NCI-H1092 (cell line): ENCODE results near the gene RASA3.
"Not testable (repeated sequence)": the region's sequence is repeated elsewhere in the genome, so short reads cannot be mapped to it uniquely, and the experiment has no call there.

ENCODE experiments used
- DNase-seq: peaks from one replicate; lab custom pipeline; 2025; lab: John Stamatoyannopoulos, UW

Gene RASA3

DNA sequence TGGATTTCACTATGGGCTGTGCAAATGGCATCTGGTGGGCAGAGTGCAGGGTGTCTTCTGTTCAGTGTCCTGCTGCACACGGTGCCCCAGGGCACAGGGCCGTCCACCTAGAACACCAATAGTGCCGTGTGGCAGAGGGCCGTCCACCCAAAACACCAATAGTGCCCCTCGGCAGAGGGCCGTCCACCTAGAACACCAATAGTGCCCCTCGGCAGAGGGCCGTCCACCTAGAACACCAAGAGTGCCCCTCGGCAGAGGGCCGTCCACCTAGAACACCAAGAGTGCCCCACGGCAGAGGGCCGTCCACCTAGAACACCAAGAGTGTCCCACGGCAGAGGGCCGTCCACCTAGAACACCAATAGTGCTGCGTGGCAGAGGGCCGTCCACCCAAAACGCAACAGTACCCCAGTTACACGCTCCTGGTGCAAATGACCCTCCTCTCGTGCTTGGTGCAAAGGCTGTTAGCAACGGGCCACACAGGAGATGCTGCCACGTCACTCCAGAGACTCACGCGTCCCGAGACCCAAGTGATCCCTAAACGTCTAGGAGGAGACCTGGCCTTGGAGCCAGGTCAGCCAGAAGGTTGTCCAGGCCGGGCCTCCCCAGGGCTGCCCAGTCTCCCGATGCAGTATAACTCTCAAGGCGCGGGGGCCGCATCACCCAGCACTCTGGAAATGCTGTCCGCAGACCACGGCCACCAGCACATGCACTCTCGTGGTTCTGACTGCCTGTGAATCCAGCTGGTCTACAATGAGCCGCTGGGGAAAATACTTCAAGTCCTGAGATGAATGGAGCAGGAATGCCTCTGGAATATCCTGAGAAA lies 51.5 kb downstream of the RASA3 start:
- DNase-seq = no peak

DNA sequence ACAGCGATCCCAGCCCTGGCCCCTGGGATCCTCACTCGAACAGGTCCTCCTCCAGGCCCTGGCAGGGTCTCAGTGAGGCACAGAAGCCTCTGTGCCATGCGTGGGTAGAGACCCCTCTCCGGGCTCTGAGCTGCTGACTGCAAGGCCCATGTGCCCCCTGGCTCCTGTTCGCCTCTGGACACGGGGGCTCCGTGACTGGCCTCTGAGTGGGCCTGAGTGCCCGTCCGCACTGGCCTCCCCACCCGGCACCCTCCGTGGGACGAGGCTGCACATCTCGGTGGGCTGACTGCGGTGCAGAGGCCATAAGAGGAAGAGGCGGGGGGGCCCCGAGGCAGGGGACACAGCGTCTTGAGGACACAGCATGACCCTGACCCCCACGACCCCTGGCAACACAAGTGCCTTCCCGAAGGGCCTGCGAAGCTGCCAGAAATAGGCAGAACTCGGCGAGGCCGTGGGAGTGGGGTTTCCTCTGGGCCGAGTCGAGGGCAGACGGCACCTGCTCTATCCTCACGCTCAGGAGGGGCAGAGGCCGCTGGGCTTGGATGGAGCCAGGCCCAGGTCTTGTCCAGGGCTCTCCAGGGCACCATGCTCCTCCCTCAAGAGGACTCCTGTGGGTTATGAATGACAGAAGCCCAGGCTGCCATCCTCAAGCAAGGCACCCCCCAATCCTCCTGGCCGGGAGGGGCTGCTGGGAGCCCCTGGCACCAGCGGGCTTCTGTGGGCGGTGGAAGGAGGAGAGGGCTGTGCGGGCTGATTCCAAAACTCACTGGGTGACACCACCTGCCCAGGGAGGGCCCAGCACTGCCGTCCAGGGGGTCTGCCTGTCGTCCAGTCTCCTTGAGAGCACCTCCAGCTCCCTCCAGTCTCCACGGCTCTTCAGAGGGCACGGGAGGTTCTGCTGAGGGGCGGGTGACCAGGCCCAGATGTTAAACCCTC lies 52.6 kb downstream of the RASA3 start:
- no peak for DNase-seq

DNA sequence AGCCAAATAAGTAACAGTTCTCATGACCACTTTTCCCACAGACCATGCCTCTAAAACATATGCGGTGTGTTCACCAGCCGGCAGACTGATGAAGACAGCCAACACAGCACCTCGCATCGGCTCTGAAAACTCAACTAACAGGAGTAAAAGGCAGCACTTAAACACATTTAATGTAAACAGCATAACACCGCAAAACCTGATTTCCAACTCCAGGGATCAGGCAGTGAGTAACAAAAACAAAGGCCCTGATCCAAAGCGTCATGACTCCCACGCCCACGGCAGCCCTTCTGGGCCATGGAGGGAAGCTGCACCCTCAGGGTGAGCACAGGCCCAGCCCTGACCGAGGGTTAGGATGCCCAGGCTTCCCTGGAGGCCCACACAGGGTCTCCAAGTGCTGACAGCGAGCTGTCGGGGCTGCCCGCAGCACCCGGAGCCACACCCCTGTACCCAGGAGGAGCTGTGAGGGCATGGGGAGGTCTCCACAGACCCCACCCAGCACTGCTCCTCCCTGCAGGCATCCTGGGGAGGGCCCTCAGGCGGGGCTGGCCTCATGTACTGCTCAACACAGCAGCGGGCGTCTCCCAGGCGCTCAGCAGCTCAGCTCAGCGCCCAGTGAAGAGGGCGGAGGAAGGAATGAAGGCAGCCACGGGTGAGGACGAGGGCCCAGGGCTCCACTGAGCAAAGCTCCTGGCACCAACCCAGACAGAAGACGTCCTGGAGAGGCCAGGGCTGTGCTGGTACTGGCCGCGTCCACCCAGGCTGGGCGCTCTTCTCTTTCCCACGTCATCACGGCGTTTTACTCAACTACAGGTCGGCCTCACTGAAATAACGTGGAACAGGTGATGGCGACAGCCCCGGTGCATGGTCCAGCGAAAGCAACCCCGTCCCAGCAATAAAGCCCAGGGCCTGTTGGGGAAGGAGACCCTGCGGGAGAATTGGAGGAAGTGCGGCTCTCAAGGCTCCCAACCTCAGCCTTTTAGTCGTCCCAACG lies 53.7 kb downstream of the RASA3 start:
- DNase-seq = no peak

DNA sequence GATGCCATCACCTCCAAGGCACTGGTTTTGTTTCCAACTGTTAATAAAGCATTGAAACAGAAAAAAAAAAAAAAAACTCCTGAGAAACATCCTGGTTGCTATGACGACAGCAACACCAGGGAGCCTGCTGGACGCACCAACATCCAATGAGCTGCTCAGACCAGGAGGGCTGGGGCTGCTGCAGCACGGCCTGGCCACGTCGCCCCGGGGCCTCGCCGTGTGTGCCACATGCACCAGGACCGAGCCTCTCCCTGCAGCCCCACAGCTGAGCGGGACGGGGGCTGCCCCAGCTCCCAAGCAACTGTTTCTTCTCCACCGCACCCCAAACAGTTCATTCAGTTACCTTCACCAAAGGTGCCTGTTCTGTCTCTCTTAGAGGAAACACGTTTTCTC lies 54.5 kb downstream of the RASA3 start:
- DNase-seq = no peak

DNA sequence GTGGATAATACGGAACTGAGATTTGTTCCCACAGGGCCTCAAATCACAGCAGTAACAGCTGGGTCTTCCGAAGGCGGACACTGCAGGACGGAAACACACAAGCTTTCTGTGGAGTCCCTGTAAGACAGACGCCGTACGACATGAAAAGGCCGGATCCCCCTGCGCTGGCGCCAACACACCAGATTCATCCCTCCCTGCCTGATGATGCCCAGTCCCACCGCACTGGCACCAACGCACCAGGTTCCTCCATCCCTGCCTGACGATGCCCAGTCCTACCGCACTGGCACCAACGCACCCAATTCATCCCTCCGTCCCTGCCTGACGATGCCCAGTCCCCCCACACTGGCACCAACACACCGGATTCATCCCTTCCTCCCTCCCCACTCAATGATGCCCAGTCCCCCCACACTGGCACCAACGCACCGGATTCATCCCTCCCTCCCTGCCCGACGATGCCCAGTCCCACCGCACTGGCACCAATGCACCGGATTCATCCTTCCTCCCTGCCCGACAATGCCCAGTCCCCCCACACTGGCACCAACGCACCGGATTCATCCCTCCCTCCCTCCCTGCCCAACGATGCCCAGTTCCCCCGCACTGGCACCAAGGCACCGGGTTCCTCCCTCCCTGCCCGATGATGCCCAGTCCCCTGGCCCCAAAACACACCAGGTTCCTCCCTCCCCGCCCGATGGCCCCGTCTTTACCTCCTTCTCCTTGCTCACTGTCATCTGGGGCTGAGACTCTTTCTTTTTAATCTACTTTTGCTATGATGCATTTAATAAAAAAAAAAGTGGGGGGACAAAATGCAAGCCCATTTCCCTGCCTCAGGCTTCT lies 55.1 kb downstream of the RASA3 start:
- no peak for DNase-seq

DNA sequence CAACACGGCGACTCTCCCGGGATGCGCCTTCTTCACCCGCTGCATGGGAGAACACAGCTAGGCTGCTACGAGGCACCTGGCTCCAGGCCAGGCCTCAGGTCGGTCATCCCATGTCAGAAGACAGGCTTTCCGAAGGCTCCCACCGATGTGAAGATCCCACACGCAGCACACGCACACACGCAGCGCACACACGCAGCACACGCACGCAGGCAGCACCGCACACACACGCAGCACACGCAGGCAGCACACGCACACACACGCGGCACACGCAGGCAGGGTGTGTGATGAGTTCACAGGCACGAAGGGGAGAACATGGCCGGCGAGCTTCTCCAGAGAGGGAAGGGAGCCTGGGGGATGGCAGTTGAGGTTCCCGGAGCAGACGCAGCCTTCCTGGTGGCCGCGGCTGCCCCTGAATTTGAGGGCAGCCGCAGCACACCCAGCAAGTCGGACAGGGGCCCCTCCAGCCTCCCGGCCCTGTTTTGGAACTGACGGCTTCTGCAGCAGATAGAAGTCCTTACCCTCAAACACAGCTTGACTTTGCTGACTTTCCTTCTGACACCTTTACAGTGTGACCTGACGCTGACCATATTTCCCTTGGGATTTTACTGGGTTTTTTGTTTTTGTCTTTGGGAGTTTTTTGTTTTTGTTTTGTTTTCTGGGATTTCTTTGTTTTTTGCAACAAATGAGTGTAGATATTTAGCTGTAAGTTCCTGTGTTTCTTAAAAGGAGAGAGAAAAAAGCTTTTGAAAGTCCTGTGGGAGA lies 55.9 kb downstream of the RASA3 start:
- no peak for DNase-seq

DNA sequence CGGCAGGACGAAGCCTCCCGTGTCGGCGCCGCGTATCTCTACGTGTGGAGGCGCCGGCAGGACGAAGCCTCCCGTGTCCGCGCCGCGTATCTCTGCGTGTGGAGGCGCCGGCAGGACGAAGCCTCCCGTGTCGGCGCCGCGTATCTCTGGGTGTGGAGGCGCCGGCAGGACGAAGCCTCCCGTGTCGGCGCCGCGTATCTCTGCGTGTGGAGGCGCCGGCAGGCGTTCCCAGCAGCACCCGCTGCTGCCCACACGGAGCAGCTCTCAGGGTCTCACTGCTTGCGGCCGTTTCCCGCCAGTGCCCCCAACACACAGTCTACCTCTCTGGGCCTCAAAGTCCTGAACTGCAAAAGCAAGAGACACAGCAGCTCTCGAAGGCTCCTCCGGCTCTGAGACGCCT lies 56.6 kb downstream of the RASA3 start:
- not testable (repeated sequence) for DNase-seq

DNA sequence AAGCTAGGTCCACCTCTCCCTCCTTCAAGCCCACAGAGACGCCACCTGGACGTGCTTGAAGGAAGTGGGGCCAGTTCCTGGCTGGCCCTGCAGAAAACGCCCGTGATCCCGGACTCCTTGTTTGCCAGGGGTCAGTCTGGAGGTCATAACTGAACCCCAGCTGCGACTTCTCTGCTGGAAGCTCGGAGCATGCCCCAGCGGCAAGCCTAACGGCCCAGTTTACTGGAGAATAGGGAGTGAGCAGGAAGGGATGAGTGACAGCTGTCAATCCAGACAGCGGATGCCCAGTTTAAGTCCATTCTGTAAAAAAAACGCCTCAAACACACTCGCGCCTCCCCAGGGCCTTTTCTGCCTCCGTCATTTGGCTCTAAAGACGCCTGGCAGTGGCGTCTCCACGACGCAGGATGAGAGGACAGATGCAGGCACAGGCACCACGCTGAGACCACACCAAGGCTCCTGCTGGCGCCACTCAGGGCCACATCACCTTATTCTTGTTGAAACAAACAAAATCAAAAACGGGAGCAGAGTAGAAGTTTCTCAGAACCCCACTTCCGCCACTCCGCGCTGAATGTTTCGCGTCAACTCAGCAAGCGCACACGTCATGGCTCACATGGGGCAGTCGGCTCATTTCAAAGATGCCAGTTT lies 57.6 kb downstream of the RASA3 start:
- DNase-seq = no peak

DNA sequence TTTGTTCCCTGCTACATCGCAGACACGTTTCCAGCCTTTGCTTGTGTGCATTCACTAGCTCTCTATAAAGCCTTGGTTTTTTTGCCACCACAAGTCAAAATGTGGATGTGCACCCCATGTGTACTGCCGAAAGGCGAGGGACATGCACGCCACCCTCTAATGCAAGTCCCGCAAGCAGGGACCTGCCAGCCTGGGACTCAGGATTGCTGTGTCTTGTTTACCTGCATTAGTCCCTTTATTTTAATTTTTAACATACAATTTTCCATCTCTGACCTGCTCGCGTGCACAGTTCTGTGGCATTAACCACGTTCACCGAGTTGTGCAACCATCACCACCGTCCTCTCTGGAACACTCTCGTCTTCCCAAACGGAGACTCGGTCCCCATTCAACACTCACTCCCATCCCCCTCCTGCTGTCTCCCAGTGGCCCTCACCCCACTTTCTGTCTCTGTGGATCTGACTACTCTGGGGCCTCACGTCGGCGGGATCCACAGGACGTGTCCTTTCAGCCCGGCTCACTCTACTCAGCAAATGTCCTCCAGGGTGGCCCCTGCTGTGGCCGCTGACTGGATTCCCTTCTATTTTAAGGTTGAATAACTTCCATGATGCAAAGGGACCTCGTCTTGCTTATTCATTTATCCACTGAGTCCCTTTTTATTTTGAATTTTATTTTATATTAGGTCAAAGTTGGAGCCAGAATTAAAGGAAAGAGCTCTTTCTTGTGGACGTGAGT lies 58.4 kb downstream of the RASA3 start:
- DNase-seq = no peak

DNA sequence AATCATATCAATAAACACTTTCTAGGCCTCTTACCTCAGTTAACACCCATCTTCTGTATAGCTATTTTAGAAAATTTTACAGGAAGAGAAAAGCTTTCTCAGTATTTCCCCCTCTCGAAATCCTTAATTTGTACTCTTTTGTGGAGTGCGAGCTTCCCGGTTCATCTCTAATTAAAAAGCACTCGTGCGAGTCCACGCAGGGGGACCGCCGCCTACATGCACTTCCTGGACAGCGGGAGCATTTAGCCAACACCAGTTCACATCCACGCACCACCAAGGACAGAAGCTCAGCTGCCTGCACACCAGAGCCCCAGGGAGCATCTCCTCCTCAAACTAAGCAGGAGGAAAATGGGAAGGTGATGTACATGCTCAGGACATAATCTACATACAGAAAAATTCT lies 60.0 kb downstream of the RASA3 start:
- no peak for DNase-seq

DNA sequence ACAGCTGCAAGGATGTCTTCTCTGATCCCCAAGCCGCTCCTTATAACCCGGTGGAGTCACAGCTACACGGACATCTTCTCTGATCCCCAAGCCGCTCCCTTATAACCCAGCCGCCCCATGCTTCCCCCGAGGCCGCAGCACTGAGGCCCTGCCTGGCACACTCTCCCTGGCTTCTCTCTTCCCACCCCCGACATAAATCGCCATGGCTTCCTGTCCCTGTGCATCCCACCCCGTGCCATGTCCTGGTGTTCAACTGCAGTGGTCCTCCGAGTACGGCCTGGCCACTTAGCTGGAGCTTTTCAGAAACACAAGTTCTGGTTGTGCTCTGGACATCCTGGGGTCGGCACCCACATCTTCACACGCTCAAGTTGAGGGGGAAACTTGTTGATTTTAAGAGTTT lies 60.4 kb downstream of the RASA3 start:
- no peak for DNase-seq

DNA sequence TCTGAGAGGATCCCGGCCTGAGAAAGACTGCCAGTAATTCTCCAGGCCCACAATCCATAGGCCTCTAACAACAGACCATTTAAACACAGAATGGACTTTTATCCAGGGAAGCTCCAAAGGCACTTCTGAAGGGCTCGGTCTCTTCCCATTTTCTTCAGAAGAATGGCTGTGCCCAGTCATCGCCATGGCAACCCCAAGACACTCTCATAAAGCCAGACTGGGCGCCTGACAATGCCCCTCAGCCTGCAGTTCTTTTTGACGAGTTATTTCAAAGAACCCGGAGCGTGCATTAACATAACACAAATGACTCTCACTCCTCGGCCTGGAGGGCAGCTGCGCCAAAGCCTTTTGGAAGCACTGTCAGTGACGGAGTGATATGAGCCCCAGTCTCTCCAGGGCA lies 61.0 kb downstream of the RASA3 start:
- no peak for DNase-seq

DNA sequence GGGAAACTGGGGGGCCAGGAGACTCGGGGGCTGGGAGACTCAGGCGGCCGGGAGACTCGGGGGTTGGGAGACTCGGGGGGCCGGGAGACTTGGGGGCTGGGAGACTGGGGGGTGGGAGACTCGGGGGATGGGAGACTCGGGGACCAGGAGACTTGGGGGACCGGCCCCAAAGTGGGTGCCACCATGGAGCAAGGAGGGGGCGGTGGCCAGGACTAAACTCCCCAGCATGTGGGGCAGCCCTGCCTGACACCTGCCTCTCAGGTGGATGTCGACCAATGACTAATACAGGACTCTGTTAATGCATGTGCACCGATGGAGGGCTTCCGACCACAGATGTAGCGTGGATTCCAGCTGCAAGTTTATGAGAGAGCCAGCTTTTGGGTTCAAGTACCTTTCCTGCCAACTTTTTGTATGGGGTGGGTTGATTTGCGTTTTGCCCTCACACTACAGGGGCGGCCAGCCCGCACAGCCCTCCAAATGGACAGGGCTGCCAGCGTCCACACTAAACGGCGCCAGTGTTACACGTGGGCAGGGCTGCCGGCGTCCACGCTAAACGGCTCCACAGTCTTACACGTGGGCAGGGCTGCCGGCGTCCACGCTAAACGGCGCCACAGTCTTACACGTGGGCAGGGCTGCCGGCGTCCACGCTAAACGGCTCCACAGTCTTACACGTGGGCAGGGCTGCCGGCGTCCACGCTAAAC lies 62.2 kb downstream of the RASA3 start:
- no peak for DNase-seq

DNA sequence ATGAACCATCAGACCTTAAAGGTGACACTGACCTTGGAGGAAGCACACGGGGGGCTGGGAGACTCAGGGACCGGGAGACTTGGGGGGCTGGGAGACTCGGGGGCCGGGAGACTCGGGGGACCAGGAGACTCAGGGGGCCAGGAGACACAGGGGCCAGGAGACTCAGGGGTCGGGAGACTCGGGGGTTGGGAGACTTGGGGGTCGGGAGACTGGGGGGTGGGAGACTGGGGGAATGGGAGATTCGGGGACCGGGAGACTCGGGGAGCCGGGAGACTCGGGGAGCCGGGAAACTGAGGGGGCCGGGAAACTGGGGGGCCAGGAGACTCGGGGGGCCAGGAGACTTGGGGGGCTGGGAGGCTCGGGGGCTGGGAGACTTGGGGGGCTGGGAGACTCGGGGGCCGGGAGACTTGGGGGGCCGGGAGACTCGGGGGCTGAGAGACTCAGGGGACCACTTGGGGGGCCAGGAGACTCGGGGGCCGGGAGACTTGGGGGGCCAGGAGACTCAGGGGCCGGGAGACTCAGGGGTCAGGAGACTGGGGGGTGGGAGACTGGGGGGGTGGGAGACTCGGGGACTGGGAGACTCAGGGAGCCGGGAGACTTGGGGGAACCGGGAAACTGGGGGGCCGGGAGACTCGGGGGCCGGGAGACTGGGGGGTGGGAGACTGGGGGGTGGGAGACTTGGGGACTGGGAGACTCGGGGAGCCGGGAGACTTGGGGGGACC lies 62.9 kb downstream of the RASA3 start:
- DNase-seq = no peak

DNA sequence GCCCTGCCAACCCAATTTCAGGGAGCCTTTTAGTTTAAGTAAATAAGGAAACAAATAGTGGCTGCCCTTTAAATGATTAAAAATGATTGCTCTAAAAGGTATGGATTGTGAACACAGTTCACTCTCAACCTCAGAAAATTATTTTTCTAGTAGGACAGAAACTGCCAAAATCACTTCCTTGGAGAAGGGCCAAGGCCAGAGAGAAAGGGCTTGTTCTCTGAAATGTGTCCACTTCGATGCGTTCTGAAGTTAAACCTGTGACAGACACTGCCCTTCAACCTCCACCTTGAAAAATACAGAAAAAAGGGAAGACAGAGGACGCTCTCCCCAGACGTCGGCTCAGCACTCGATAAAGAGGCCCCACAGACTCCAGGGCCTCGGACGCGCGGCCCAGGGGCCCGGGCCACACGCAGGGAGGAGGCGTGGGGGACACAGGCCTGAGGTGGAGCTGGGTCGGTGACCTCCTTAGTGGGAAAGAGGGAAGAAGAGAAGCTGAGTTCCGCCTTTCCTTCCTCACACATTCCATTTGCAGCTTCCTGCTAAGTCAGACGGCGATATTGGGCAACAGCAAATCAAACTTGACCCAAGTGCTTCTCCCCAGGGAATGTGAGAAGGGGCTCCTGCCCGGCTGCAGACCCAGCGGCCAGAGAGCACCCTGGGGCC lies 63.6 kb downstream of the RASA3 start:
- DNase-seq = no peak

DNA sequence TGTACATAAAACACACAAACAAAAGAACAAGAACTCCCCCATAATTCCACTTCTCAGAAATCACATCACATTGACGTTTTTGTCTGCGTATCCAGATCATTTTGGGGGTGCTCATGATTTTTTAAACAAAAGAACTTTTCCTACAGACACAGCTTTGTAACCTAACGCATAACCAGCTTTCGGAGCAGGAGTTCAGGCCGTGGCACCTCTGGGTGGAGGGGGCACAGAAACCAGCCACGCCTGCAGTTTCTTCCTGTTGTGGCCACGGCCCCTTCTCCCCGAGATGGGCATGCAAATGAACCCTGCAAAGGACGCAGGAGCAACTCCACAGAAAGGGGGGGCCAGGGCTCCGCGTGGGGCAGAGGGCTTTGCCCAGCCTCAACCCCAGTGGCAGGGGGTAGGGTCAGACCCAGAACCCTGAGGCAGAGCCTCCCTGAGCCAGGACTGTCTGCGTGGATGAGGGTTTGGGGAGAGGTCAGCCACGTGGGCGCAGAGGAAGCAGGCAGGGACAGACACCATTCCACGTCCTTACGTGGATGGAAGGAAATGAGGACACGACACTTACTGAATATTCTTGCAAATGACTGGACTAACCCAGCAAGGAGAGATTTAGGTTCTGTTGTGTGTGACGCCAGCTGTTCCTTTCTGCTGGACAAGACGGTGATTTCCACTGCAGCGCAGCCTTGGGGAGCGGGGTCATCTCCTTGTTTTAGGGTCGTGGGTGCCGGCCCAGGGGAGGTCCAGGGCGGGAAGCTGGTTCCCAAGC lies 64.4 kb downstream of the RASA3 start:
- no peak for DNase-seq
